ENCODE results near the gene PLVAP.
A peak's percentile ranks its signal among the peaks of the same experiment; 100 is the strongest.

PLVAP gene

DNA sequence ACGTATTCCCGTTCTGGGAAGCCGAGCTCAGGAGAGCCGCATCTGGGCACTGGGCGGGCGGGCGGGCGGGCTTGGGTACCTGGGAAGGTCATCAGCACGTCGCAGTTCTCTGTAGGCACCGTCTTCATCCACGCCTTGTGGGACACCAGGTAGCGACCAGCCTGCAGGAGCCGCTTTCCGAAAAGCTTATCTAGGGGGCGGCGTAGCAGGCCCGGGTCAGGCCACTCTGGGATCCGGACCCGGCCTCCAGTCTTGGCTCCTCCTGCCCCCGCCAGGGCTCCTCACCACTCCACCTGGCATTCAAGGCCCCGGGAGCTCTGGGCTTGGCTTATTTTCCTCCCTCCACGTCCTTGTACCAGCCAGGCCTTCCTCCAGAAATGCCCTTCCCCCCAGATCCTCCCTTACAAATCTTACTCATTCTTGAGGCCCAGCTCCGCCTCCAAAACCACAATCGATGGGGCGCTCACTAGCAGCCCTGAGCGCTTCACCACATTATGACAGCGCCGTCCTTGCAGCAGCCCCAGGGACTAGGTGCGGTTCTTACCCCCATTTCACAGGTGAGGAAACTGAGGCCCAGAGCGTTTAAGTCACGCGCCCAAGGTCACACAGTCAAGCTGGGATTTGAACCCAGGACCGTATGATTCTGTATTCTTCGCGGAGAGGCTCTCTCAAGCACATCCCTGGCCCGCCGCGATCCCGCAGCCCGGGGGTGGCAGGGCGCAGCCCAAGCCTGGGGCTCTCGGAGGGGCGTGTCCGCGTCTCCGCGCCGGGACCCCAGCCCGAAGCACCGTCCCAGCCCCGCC lies 43.3 kb downstream of the PLVAP start:
- DNase-seq = peak; percentile 56

DNA sequence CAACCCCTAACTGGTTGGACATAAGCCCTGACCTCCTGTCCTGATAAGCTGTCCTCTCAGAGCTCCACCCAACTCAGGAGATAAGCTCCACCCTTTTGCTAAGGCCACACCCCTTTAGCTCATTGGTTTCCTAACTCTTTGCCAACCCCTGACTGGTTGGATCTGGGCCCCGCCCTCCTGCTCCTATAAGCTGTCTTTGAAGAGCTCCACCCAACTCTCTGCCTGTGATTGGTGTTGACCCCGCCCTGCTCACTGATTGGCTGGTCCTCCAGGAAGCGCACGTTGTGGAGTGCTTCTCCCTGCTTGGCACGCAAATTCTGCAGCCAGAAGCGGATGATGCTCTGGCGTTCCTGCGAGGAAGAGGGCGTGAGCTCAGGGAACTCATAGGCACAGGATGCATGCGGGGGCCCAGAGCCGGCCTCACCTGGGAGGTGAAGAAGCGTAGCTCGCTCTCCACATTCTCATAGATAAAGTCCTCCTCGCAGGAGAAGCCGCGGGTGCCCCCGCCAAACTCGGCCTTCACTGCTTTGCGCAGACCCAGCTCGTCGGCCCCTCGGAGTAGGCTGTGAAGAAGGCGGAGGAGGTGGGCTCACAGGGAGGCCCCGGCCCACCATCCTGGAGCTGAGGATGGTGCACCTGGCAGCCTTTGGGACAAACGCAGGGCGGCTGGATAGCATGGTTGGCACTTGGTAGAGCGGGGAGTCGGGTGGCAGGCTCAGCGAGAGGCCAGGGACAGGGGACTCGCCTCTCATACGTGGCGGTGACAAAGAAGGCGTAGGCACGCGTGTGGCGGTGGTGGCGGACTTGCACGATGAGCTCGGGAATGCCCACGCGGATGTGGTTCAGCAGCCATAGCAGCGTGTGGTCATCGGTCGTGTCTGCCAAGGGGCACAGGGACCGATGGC lies 44.2 kb downstream of the PLVAP start:
- DNase-seq = peak; percentile 93

DNA sequence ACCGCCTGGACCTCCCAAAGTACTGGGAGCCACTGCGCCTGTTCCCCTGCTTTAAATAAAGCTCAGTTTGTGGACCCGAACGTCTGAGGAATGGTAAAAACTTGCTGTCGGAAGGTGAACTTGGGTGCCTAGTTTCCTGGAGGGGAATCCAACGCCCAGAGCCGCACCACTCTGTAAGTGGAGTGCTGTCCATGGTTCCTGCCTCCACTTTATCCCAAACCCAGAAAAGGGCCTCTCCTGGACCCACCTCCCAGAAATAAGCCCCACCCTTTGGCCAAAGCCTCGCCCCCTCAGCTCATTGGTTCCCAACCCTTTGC lies 44.8 kb downstream of the PLVAP start:
- DNase-seq = no peak

DNA sequence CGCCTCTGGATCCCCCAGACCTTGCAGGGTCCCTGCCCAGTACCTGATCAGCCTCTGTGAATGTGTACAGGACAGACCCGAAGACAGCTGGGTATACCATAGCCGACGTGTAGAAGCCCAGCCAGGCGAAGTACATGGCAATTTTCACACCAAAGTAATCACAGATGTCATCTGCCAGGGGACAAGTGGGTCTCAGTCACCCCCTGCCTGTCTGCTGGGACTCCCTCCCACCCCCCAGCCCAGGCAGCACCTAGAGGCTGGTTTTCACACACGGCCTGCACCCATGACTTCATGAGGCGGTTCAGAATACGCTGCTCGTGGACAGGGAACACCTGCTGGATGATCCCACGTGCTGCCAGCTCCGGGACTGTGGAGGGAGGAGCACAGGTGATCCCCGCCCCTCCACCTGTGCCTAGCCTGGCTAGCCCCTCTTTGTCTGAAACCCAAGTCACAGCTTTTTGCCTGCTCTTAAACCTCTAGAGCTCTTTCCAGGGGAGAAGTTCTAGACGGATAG lies 46.0 kb downstream of the PLVAP start:
- no peak for DNase-seq

DNA sequence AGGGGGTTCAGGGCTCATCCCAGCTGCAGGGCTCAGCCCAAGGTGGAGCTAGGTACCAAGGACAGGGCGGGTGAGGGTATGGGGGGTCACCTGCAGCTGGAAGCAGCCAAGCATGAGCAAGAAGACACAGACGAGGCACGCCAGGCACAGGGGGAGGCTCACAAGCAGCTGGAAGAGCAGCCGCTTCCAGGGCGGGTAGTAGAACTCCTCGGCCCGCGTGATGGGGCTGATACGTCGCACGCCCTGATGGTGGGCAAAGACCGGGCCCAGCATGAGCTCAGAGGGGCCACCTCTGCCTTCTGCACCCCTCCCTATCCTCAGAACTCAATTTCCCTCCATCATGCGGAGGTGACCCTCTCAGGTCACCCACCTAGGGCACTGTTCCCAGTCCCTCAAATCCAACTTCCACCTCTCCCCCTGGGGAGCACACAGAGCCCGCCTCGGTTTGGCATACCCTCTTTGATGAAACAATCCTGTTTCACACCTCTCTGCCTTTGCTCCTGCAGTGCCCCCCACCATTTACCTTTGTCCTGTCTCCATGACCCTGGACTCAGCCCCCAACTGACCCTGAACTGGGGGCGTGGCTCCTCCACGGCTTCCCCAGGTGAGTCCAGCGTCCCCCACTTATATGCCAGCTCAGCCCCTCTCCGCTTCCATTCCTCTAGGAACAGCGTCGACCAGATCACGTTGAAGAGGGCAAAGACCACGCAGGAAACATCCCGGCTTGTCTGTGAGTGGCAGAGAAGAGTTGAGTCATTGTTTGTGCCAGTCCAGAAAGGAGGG lies 46.7 kb downstream of the PLVAP start:
- no peak for DNase-seq

DNA sequence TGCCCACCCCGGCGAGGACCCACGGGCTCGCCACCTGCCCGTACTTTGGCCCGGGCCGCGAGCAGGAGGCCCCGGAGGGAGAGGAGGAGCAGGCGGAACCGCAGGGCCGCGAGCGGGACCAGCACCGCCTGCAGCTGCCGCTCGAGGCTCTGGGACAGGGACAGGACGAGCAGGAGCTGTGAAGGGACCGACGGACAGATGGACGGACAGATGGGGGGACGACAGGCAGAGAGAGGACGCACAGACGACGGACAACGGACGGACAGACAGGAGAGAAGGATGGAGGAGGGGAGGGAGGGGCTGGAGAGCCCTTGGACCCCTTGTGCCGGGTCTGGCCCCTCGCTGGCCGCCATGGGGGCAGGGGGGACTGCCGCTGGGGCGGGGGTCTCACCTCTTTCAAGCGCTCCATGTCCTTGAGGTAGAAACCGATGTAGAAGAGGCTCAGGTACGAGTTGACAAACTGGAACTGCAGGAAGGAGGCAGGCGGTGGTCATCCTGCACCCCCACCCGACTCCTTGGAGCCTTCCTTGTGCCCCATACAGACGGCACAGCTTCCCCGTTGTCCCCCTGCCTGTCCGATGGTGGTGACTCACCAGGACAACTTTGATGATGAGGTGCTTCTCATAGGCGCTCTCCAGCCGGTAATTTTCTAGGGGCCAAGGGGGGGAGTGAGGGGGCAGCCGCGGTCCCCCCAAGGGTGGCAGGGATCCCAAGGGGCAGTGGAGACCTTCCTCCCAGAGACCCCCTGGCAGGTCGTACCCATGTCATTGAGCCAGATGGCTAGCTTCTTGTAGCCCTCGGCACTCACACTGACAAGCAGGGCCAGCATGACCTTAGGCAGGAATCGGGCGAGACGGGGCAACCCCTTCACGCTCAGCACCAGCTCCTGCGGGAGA lies 47.5 kb downstream of the PLVAP start:
- DNase-seq = no peak

DNA sequence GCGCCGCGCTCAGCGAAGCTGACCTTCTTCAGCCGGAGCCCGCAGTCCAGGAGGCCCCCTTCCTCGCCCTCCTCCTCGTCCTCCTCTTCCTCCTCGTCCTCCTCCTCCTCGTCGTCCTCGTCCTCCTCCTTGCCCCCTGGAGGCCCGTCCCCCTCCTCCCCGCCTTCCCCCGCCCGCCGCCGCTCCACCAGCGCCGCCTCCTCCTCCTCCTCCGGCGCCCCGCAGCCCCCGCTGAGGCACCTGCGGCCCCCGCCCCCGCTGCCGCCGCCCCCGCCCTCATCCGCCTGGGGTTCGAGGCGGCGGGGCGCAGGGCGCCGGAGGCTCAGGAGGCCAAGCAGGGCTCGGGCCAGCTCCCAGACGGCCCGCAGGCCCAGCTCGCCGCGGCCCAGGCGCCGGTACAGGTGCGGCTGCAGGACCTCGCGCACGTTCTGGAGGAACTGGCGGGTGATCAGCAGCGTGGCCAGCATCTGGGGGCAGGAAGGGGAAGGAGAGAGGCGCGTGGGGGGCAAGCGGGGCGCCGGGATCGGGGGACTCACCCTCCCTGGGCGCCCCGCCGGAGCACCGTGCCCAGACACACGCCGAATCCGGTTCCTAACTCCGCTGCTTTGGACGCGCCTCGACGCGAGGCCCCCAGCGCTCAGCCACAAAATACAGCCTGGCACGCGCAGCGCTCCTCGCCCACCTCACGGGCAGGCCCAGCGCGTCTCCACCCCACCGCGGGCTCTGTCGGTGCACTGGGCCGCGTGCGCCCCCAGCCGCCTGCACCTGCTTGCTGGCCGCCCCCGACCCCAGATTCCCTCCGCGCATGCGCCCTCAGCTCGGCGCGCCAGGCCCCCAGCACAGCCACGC lies 48.4 kb downstream of the PLVAP start:
- no peak for DNase-seq

DNA sequence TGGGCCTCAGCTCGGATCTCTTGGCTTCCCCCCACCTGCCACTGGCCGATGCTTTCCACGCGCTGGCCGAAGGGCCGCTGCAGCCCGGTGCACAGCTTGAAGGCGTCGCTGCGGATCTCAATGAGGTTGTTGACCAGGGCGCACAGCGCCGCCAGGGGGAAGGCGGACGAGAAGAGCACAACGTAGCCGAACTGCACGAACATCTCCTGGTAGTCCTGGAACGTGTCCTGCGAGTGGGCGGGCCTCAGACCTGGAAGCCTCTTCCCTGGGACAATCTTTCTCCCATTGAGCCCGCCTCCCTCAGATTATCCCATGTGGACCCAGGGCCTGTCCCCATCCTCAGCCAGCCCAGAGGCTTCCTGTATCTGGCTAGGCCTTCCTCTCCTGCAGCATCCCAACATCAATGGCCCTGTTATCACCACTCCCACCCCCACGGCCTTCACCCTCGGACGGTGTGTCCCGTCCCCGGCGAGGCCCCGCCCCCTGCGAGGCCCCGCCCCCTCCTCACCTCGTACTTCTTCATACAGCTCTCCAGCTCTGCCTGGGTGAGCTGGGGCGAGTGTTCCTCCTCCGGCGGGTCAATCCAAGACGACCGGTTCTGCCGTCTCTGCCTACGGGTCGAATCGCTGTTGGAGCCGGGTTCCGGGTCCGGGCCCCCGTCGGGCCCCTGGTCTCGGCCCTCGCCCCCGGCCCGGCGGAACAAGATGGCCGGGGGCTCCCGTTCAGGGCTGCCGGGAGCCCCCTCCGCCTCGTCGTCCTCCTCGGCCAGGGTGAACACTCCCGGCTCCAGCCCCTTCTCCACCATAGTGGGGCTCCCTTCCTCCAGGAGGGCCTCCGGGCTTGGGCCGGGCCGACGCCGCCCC lies 49.3 kb downstream of the PLVAP start:
- peak; percentile 40 for DNase-seq

DNA sequence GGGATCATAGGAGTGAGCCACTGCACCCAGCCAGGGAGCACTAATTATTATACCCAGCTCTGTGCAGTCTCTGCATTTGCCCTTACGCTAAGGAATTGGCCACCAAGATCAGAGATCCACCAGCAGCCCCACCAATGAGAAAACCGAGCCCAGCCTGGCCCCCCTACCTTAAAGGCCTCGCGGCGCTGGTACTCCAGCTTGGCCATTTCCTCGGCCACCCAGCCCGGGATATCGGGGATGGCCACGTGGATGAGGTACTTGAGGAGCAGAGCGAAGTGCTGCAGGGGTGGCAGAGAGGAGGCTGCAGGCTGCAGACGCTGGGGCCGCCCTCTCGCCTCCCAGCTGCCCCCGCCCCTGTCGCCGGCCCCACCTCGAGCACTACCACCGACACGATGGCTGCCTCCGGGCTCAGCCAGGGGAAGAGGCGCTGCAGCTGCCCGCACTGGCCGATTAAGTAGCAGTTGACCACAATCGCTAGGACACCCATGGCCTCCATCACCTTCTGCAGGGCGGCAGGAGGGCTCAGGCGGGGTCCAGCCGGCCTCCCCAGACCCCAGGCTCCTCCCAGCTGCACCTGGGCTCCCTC lies 50.0 kb downstream of the PLVAP start:
- no peak for DNase-seq

DNA sequence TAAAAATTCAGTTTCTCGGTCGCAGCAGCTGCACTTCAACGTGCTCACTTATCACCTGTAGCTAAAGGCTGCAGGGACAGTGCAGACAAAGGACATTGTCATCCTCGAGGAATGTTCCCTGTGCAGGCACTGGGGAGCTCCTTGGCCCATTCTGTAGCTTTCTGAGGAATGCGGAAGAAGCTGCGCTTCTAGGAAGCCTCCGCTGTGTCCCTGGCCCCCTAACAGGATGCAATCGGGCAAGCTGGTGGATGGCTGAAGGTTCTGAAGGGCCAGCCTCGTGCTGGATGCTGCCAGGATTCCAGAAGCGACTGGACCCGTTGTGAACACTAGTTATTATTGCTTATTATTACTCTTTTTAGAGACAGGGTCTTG lies 50.6 kb downstream of the PLVAP start:
- no peak for DNase-seq

DNA sequence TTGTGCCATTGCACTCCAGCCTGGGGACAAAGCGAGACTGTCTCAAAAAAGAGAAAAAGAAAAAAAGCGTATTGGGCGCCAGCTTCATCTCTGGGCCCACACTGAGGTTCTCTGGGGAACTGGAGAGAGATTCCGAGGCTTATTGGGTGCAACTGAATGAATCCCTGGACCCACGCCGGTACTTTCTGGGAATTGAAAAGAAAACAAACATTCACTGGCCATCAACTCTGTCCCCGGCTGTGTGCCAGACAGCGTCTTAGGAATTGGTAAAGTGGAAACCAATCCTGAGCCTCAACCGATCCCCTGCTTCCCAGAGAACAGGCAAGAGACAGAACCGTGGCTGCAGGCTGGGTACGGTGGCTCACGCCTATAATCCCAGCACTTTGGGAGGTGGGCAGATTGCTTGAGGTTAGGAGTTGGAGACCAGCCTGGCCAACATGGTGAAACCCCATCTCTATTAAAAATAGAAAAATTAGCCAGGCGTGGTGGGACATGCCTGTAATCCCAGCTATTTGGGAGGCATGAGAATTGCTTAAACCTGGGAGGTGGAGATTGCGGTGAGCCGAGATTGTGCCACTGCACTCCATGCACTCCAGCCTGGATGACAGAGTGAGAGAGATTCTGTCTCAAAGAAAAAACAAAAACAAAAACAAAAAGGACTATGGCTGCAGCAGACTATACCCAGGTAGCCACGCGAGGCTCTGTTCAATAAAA lies 51.1 kb downstream of the PLVAP start:
- no peak for DNase-seq

DNA sequence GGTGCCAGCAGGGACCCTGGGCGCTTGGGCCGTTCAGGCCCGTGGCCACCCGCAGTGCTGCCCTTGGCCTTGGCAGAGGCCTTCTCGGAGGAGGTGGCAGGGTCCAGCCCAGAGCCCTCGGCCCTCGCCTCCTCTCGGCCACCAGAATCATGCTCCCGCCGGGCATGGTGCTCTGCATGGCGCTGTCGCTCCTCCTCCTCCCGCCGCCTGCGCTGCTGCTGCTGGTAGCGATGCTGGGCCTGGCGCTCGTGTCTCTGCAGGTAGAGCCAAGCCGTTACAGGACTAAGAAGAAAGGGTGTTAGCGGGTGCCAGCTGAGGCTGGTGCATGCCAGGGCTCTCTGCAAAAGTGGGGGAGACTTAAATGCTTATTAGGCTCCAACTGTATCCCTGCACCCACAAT lies 52.0 kb downstream of the PLVAP start:
- no peak for DNase-seq

DNA sequence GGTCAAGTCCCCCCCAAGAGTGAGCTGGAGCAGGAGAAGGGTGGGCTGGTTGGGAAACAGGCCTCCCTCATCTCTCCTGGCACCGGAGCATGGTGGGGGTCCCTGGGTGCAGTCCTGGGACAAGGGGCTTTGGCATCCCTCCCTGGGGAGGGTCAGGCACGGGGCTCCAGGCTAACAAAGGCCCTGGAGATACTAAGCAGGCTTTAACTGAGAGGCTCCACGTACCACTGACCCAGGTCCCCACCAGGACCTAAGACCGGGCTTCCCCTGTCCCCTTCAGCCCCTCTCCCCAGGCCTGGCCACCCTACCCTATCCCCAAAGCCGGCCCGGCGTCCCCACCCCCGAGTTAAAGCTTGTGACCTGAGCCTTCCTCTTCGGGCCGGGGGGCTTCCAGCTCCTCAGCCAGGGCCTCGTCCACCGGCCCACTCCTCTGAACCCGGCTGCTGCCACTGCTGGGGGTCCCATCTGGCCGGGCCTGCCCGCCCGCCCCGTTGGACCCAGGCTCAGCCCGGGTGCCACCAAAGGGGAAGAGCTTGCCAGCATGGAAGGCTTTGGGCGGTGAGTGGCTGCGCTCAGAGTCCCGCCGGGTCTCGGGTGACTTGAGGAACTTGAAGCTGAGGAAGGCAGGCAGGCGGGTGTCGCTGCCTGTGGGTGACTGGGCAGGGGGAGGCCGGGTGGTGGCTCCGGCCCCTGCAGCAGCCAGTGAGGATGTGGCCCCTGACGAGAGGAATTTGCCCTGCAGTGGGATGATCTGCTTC lies 52.6 kb downstream of the PLVAP start:
- no peak for DNase-seq

DNA sequence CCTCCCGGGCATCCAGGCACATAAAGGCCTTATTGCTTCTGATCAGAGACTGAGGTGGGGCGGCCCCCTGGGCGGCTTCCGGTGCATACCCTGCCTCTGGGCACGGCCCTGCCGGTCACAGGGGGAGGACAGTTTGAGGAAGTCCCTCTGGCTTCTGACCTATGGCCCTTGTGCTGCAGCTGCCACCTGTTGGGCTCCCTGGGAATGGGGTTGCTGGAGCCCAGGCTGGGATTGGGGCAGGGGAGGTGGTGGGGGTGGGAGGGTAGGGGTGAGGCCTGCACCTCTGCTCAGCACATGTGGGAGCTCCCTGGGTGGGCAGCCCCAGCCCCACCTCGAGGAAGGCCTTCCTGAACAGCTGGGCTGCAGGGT lies 53.2 kb downstream of the PLVAP start:
- DNase-seq = no peak

DNA sequence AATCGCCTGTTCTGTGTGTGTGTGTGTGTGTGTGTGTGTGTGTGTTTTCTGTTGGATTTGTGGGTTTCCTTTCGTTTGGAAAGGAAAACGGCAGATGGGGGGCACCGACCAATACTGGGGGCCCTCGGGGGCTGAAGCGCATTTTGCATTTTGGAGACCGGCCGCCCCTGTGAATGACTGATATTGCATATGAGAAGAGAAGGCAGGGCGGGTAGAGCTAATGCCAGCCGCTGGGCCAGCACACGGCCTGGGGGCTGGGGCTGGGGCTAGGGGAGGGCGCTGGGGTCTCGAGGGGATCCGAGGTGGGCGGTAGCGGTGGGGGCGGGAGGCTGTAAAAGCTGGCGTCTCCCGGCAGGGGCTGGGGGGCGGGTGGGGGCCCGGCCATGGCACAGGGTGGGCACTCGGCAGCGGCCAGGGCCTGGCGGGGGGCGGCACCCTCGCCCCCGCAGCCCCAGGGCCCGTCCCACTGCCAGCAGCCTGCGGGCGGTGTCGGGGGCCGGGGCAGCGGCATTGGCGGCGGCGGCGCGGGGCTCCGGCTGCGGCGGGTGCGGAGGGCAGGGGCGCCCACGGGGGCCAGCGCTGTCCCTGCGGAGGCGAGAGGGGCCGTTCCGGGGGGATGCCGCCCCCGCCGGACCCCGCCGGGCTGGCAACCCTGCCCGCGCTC lies 53.7 kb downstream of the PLVAP start:
- no peak for DNase-seq

DNA sequence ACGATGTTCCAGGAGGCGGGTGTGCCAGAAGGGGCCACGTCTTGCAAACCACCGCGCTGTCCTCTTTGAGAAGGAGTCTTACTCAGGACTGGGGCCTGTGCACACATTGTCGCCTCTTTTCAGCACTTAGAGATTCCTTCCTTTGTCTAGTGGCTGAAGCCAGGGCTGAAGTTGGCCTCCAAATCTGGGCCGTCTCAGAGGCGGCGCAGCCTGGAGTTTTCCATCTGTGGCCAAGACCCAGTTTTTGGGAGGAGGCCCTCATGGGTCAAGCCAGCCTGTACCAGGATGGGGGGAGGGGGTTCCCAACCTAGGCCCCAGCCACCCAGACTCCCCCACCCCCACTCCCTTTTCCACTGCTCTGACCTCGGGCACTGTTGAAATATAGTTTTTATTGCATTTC lies 54.3 kb downstream of the PLVAP start:
- DNase-seq = no peak

DNA sequence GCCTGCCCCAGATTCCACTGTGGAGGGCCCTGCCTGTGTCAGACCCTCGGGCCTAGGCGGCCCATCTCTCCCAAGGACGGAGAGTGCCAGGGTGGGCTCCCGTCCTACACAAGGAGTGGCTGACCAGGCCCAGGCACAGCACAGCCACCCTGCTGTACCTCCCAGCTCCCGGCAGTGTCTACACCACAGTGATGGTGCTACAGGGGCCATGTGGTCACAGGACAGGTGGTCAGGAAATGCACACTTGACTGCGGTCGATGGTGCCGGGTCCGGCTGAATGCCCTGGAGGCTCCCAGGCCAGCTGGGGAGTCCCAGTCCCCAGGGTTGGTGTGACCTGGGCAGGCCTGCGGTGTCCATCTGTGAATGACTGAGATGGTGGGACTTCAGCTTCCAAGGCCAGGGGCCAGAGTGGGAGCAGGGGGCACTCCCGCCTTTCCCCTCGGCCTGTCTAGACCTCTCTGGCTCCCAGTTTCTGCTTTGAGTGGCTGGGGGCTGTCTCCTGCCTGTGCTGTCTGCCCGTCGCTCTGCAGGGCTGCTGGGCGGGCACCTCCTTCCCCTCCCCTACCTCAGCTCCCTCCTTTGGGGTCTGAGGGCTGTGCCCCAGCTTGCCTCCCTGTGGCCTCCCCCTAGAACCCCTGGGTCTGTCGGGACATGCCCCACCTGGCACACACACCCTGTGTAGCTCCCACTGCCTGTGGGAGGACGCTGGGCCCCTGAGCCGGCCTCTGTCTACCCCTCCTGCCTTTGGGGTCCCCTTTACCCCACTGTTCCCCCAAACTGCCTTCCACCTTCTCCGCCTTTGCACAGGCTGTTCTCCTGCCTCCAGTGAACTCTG lies 55.3 kb downstream of the PLVAP start:
- no peak for DNase-seq

Measured in NCI-H82 (cell line).